HG03521 (cell line): ENCODE measurements around the gene ZMPSTE24.
"Not testable (repeated sequence)": the region's sequence is repeated elsewhere in the genome, so short reads cannot be mapped to it uniquely, and the experiment has no call there.

Experiments used
- ATAC-seq: cut with Tn5 transposase; IDR thresholded peaks from one replicate; pipeline ENCODE4 v1.9.1; 2021; ENCODE audit warnings: mild to moderate bottlenecking, moderate library complexity; ENCODE audit not compliant: unreplicated experiment

Gene ZMPSTE24

GRCh38 chr1:40257688-40258444 is at the start of gene ZMPSTE24:
ZMPSTE24 (plus strand) TSS chr1:40258236; CDS start chr1:40258272, 36 bp downstream.
- ATAC-seq: peak; percentile 91

DNA sequence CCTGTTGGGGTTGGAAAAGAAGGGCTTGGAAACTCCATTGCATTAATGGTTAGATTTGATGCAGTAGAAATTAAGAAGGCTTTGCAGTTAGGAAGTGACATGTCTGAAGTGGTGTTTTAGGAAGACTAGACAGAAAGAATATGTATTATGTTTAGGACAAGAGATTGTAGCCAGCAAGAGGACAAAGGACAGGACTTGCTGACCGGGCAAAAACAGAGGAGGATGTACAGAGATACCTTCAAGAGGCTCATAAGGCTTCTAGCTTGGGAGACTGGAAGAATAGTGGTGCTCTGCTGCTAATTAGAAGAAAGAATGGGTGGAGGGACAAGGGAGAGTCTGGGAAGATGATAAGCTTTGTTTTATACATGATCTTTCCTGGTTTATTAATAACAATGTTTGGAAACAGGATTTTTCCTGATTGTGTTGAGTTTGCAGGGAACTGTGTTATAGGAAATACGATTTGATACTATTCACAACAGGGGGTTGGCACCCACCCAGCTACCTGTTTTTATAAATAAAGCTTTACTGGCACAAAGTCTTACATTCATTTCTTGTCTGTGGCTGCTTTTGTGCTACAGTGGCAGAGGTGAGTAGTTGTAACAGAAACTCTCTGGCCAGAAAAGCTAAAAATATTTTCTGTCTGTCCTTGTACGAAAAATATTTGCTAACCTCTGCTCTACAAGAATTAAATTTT is 47.4 kb upstream of the ZMPSTE24 start:
- no peak for ATAC-seq

DNA sequence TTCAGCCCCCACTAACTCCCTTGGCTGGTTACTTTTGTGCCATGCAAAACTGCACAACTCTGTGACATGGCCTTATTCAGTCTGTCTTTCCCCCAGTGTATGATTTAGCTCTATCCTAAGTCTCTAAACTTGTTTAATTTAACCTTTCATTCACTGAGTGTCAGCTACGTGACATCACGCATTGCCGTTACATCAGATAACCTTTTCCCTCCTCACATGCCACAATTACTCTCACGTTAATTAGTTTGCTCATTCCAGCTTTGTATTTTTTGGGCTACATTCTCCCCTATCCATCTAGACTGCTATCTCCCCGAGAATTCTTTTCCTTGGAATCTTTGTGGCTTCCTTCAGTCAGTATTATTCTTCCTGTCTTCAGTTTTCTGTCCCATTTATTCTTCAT is 39.7 kb upstream of the ZMPSTE24 start:
- no peak for ATAC-seq

GRCh38 chr1:40221471-40221905 is 36.5 kb upstream of the ZMPSTE24 start:
- ATAC-seq: not testable (repeated sequence)

- no peak for ATAC-seq
Measured at GRCh38 chr1:40221977-40222772, 35.9 kb upstream of the ZMPSTE24 start.

DNA sequence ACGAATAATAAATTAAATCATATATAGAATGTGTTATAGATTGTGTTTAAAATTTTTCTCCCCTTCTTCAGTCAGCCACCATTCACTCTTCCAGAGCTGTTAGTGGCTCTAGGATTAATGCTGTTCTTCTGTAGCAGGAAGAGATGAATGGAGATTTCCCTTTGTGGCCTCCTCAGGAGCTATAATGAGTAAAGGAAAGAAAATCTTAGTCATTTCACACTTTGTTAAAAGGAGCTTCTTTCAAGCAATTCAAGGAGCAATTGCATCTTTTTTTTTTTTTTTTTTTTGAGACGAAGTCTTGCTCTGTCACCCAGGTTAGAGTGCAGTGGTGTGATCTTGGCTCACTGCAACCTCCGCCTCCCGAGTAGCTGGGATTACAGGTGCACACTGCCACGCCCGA is 34.0 kb upstream of the ZMPSTE24 start:
- ATAC-seq: no peak

DNA sequence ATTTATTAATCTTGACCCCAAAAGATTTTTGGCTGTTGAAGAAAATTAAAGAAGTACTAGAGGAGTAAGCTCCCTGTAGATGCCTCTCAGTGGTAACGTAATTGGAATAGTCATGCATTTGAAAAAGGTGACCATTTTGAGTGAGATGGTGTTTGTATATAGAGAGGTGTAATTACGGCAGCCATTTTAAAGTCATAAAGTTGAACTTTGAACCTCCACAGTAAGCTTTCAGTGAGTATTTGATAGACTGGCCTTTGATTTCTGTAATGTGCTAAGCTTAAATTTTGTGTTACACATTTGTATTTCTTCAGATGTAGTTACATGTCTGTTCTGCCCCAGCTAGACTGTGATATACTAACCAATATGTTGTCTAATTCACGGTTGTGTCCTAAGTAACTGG is 31.8 kb upstream of the ZMPSTE24 start:
- ATAC-seq: no peak

DNA sequence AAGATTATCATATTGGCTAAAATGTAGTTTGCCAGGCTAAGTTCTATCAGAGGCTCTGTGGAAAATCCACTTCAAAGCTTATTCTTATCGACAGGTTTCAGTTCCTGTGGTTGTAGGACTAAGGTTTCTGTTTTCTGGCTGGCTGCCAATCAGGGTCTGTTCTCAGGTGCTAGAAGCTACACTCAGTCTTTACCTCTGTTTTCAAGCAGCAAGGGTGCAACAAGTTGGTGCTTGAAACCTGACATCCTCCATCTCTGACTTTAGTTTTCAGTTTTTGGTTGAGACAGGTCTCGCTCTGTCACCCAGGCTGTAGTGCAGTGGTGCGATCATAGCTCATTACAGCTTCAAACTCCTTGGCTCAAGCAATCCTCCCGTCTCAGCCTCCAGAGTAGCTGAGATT is 25.6 kb upstream of the ZMPSTE24 start:
- ATAC-seq: peak; percentile 92

GRCh38 chr1:40239626-40240025 is 18.4 kb upstream of the ZMPSTE24 start:
- ATAC-seq: no peak

DNA sequence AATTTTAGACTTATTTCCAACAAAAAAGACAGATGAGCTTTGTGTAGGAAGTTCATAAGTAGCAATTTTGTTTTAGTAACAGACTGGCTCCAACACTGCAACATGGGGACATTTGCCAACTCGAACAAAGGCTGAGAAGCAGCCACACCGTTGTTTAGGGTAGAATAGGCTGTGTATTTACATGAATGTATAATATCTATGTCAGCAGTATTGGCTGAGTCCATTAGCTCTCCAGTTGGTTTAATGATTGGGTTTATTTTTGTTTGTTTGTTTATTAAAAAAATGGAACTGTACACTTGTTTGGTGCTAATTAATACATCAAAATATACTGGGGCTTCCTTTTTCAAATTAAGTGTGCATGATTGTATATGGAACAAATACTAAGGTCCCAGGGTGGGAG is 17.6 kb upstream of the ZMPSTE24 start:
- ATAC-seq: no peak

- ATAC-seq: no peak
Measured at GRCh38 chr1:40241362-40241761, 16.7 kb upstream of the ZMPSTE24 start.

- no peak for ATAC-seq
Measured at GRCh38 chr1:40243351-40243750, 14.7 kb upstream of the ZMPSTE24 start.

DNA sequence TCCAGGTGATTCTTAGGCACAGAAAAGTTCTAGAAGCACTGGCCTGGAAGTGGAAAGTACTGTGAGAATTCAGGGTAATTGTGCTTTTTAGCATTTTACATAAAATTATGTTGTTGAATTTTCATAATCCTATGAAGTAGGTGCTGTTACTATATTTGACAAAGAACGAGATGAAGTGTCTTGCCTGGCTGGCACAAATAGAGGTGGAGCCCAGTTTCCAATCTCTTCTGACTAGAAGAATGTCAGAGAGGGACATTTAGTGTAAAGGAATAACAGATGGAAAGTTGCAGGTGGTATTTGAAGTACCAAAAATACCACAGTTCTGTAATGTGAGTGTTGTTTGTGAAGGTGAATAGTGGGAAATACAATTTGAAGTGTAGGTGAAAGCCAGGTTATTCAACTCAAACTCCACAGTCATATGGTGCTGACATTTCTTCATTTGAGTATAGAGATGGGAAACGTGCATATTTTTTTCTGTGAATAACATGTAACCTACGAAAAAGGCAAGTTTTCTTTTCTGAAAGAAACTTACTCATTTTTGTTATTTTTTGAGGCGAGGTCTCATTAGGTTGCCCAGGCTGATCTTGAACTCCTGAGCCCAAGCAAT is 13.8 kb upstream of the ZMPSTE24 start:
- ATAC-seq: no peak

GRCh38 chr1:40245686-40246085 is 12.3 kb upstream of the ZMPSTE24 start:
- ATAC-seq: no peak

GRCh38 chr1:40247655-40248054 is 10.4 kb upstream of the ZMPSTE24 start, which contains the start of gene TMCO2:
TMCO2 (plus strand) TSS chr1:40247937; CDS start chr1:40247994, 57 bp downstream.
- no peak for ATAC-seq

GRCh38 chr1:40248412-40248811 is 9.6 kb upstream of the ZMPSTE24 start:
- no peak for ATAC-seq

DNA sequence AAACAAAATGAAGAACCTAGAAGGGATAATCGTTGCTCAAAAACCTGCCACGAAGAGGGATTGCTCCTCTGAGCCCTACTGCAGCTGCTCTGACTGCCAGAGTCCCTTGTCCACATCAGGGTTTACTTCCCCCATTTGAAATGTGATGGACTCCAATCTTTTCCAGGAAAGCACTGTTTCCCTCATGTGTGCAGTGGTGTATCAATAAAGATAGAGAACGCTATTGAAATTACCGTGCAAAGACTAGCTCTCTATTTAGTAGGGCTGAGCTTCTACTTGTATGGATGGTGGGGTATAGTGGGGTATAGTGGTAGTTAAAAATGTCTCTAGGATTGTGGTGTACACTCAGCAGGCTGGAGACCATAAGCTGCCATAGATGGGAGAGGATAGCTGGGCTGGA is 6.6 kb upstream of the ZMPSTE24 start:
- no peak for ATAC-seq

- no peak for ATAC-seq
Measured at GRCh38 chr1:40252601-40253000, 5.4 kb upstream of the ZMPSTE24 start.

DNA sequence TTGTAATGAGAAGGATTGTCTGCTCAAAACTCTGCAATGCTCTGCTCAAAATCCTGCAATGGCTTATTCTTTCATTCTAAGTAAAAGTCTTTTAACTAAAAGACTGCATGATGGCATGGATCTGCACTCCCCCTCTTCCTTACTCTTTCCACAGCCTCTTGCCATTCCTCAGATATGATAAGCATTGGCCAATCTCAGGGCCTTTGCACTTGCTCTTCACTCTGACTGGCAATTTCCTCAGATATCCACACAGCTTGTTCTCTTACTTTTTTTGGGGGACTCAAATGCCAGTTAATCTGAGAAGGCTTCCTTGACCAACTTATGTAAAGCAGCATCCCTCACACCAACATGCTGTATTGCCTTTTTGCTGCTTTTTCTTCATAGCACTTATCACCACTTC is 2.8 kb upstream of the ZMPSTE24 start:
- no peak for ATAC-seq

DNA sequence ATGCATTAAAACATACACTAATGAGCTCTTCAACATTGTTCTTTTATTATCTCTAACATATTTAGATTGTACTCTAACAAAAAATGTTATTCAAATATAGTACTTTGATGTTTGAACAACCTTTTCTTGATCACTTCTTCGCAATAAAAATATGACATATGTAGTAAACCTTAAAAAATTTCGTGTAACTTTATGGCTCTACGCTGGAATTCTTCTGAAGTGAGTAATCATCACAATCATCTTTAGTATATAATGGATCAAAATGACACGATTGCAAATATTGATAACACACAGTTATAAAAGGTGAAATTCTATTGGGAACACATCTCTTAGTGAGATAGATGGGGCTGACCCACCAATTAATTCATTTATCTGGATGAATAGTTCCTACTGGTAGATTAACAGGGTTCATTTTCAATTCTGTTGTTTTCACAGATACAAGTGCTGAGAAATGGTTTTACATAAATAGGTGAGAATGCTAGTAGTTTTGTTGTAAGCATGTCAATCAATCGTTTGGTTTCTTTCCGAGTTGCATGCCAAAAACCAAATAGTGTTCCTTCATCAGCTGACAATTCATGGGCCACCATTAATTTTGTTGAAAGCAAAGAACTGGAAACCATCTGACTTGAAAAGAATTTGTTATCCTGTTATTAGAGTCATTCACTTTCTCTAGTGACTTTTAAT is 1.5 kb upstream of the ZMPSTE24 start:
- ATAC-seq: no peak

- ATAC-seq: peak; percentile 3
Measured at GRCh38 chr1:40257313-40257687, 736 bp upstream of the ZMPSTE24 start.
